Activated CD4-positive, alpha-beta T cell treated with anti-CD3 and anti-CD28 coated beads for 48 hours (primary cell): Measurements from ENCODE around the gene DGAT2.

Experiments used
- DNase-seq: peaks from one replicate; pipeline ENCODE4 v3.0.0-alpha.2; 2020

DGAT2 gene

GRCh38 chr11:75836417-75836816, 67.8 kb downstream of the DGAT2 start:
- no peak for DNase-seq

GRCh38 chr11:75839851-75840250, 71.3 kb downstream of the DGAT2 start:
- no peak for DNase-seq

- no peak for DNase-seq
Measured at GRCh38 chr11:75840522-75840921, 71.9 kb downstream of the DGAT2 start.

GRCh38 chr11:75841739-75842138, 73.2 kb downstream of the DGAT2 start:
- DNase-seq = no peak

GRCh38 chr11:75845324-75845723, 76.7 kb downstream of the DGAT2 start:
- no peak for DNase-seq

- no peak for DNase-seq
Measured at GRCh38 chr11:75849894-75850293, 81.3 kb downstream of the DGAT2 start.

- no peak for DNase-seq
Measured at GRCh38 chr11:75850787-75851186, 82.2 kb downstream of the DGAT2 start.
